NCI-H226 (cell line): ENCODE results near the gene CPNE4.
"Not testable (repeated sequence)": the region's sequence is repeated elsewhere in the genome, so short reads cannot be mapped to it uniquely, and the experiment has no call there.

Source experiments
- DNase-seq: peaks from one replicate; pipeline ENCODE4 v3.0.0-alpha.2; 2015

Gene CPNE4

DNA sequence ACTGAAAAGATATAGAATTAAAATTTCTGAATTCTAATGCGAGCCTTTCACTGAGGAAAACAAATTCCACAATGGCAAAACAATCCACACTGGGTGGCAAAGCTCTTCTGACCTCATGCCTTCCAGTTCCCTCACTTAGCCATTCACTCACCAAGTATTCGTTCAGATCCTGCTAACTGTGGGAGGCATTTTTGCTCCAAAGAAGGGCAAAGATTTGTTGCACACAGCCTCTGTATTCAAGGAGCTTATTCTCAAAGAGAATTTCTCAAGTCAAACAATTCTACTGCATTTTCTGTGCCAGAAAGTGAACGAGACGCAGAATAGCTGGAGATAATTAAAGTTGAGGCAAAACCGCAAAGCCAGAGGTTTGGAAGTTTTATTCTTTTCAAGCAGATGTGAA lies 77.3 kb downstream of the CPNE4 start:
- DNase-seq = peak; percentile 16

DNA sequence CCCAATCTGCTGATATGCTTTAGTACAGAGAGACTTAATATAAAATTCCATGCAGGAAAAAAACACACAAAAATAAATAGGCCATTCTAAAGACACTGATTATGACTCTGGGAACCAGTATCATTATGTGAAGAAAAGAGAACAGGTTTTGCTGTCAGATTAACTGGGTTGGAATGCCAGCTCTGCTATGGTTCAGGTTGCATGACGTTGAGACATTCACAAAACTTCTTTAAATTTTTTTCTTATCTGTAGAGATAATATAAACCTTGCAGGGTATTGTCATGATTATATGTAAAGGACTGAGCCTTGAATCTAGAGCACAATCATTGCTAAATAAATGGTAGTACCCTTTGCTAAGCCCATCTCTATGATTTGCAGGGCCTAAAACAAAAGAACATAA lies 86.0 kb downstream of the CPNE4 start:
- peak; percentile 15 for DNase-seq

DNA sequence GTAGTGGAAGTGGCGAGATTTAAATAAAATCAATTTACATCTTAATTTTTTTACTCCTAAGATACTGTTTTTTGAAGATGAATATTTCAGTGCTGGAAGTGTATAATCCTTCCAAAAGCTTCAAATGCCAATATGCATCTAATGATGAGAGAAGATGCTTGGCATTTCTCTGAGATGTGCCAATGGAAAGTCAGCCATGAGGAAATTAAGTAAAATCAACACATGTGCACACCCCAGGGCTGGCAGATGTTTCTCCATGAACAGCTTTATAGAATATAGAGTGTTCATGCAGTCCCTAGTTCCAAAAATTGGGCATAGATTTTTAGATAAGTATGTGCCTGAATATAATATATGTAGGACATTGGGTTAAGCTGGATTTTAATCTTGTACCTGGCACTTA lies 90.1 kb downstream of the CPNE4 start:
- no peak for DNase-seq

DNA sequence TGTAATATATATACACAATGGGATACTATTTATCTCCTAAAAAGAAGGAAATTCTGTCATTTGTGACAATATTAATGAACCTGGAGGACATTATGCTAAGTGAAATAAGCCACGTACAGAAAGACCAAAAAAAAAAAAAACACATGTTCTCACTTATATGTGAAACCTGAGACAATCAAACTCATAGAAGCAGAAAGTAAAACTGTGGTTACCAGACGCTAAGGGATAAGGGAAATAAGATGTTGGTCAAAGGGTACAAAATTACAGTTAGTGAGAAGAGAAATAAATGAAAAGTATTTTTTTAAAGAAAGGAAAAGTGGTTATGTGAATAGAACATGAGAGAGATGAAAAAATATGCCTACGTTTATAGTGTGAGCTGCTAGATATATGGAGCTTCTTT lies 101.1 kb downstream of the CPNE4 start:
- no peak for DNase-seq

DNA sequence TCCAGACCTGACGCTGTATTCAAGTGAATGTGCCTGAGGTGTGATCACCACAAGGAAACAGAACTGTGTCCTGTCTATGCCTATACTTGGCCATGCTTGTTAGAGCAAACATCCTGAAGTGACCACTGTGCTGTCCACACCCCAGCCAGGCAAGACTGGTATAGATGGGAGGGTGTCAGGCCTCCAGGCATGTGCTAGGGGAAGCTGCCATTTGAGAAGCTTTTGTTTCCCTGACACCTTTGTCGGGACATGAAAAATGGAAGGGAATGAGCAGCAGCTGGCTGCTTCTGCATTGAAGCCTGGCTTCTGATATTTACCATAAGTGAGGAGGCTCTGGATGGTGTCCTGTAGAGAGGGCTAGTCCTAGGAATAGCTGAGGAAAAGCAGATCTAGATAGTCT lies 106.2 kb downstream of the CPNE4 start:
- no peak for DNase-seq

DNA sequence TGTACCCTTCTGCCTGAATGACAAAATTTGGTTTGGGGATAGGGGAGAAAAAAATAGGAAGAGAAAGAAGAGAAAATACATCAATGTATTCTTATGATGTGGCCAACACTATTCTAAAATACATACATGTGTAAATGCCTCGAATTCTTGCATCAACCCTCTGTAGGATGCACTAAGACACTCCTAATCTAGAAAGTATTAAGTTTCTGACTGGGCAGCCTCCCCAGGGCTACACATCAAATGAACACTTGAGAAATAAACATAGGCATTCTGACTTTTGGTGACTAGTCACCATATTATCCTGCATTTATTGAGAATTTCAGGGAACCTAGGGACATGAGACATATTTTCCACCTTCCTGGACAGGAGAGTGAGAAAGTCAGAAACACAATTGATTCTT lies 109.2 kb downstream of the CPNE4 start:
- DNase-seq = no peak

DNA sequence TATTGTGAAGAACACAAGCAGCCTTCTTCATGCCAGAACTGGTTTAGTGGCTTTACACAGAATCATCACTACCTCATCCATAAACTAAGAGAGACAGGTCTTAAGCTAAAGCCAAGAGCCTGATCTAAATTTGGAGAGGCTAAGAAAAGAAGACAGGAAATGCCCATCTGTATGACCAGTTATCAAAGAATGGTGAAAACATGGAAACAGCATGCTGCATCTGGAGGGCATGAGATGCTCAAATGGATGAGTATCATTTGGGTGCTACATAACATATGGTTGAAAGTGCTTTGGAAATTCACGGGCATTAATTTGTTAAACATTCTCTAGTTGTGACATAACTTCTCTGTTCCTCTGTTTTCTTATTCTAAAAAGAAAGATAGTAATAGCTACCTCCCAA lies 112.5 kb downstream of the CPNE4 start:
- no peak for DNase-seq

DNA sequence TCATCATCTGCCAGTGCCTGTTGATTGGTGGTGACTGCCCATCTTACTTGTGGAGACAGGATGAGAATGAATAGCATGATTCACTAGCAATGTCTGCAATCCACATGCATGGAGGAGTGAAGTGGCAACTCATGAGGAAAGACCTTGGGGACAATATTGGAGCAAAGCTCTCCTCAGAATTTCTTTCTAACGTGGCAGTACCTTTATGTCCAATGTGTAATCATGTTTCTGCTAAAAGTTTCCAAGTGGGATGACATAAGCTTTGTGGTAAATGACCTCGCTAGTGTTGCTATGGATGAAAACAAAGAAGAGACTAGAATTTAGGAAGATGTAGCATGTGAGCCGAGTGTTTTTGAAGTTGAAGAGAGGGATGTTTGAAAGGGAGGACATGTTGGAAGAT lies 117.8 kb downstream of the CPNE4 start:
- DNase-seq = no peak

DNA sequence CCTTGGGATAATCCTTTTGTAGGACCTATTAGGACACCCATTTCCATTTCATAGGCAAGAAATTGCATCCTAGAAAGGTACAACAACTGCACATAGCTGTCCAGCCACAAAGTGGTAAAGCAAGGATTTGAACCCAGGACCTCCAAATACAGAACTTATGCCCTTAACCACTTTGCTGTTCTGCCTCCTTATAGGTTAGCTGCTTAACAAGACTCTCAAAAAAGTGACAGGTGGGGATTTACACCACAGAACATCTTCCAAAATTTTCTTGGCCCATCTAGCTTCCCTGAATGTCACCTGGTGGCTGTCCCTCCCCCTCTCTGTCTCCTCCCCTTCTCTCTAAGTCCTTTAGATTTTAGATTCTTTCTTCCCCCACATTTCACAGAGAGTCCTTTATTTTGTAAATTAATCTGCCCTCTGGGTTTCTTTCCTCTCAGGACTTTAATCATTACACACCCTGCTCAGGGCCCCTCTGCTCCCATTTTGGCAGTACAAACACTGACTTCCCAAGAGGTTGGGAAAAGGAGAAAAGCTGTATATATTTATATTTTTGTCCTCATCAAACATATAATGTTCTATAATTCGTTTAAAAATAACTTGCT lies 120.6 kb downstream of the CPNE4 start:
- no peak for DNase-seq

DNA sequence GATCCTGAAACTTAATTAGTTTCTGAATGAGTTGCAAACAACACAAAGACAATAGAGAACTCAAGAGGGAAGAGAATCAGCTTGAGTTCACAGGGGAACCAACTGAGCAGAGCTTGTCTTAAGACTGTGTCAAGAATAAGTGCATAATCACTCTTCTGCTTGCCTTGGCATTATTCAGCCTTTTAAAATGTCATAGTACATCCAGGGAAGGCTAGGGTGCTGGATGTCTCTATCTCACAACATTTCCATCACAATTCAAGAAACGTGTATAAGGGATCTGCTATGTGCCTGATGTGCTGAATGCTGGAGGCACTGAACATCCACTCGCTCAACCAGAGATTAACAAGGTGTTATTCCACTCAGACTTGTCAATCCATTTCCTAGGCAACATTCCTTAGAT lies 122.6 kb downstream of the CPNE4 start:
- DNase-seq = no peak

DNA sequence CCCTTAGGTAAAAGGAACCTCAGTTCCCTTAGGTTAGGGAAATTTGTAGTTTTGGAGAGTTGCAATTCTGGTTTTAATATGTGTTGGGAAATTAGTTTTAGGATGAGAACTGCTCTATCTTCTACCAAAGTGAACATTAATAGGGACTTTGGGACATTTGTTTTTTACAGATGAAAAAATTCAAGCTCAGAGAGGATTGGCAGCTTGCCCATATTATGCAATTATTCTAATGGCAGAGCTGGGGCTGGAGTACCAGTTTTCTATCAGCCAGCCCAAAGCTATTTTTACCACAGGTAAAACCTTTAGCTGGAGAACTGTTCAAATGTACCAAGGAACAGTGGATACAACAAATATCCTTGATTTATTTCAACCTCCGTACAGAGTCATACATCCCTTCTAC lies 127.0 kb downstream of the CPNE4 start:
- DNase-seq = no peak

DNA sequence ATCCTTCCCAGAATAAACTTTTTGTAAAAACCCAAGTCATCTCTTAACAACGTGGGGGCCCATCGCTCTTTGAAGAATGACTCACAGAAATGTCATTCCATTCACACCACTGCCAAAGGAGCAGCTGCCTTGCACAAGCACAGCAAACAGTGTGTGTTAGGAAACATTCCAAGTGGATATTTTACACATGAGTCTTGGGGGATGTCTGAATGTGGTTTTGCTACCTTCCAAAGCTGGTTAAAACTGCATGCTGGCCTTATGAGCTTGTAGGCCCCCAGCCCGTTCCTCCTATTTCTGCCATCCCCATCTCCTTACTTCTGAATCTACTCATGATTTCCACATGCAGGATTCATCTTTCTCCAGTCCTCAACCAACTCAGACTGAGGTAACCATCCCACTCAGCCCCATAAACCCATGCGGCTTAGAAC lies 130.8 kb downstream of the CPNE4 start:
- peak; percentile 79 for DNase-seq

DNA sequence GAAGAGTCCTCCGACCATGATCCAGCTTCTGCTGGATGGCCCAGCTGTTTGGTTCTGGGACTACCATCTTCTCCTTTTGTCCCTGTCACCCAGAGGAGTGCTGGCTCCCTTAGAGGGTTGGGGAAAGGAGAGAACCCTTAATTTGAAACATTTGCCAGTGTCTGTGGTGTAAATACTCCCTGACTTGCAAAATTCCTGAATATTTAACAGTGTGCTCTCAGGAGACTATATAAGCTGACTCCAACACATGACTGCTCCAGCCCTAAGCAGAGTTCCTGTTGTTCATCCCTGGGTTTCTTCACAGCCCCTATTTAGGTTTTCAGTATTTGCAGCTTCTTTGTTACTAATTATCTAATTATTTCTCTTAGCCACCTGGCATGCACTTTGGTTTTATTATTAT lies 133.1 kb downstream of the CPNE4 start:
- DNase-seq = no peak

DNA sequence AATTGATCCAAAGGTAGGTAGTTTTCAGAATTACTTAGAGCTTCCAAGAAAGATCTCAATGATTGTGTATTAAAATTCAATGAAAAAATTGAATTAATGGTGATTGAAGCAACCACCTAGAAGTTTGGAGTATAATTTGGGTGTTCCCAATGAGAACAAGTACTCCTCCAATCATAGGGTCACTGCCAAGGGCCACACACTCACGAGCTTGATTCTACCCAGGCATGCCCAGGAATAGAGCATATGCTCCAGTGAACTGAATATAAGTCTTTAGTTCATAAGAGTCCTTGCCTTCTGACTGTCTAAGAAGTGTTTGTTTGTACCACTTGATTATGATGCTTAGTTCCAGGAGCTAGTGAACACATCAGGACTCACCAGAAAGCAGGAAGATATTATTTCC lies 133.9 kb downstream of the CPNE4 start:
- no peak for DNase-seq

DNA sequence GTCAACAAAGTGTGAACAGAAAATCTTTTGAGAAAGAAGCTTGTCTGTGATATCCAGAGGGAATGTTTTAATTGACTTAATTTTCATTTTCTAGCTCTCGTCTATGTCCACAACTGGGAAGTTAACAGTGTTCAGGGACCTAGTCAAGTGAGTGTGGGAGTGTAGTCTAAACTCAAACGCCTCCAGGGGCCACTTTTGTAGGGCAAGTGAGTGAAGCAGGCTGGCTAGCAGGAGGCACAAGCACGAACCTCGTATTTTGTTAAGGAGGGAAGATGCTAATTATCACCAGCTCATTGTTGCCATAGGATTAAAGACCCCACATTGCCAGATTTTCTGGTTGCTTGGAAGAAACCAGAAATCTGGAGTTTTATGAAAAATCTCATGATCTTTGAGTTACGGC lies 135.8 kb downstream of the CPNE4 start:
- DNase-seq = no peak

DNA sequence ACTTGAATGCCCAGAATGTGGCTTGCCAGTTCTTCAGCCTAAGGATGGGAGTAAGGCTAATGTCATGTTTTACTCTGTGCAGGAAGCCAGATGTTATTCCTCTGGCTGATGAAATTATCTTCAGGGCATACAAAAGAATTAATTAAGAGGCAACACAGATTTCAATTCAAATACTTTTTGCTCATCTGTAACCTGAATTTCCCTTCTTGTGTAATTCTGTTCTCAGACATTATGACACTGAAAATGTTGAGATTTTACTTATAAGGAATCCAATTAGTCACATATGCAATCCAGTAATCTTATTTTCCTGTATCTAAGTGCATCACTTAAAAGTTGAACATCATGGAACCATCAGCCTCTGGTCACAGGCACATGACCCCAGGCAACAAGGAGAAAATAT lies 136.5 kb downstream of the CPNE4 start:
- DNase-seq = no peak

DNA sequence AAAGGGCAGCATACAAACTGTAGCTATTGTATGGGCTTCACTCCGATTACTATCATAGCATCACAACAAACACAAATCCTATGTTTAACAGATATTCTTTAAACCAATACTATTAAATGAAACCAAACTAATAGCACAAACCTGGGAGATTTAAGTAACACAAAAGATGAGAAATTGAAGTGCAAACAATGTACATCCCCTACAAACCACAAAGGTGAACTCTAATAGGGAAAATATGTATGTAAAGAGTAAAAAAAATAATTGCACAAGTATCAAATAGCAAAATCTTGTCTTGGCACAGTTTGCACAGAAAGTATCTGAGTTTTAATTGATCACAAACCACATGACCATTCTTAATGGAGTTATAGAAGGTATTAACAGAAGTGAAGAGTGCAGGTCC lies 138.5 kb downstream of the CPNE4 start:
- no peak for DNase-seq

DNA sequence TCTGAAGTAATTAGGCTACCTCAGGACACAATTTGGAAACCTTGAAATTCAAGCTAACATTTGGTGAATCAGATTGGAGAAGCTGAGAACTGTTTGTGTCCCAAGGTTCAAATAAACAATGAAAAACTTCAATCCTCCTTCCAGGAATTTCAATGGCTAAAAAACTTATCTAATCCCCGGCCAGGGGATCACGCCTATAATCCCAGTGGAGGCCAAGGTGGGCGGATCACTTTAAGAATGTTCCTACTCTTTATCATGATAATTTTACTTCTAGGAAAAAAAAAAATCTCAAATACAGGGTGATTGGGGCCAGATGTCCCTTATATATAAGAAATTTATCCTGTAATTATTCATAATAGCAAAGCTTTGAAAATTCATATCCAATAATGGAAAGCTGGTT lies 139.0 kb downstream of the CPNE4 start:
- DNase-seq = no peak

DNA sequence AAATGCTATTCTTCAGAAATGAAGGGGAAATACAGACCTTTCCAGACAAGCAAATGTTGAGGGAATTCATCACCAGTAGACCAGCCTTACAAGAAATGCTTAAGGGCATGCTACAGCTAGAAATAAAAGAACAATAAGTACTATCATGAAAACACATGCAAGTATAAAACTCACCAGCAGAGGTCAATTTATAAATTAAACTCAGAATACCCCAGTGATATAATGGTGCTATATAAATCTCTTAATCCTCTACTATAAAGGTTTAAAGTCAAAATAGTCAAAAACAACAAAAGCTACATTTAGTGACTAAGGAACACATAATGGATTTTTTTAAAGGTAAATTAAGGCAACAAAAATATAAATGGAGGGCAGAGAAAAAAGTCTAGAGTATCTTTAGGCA lies 142.5 kb downstream of the CPNE4 start:
- DNase-seq = no peak

DNA sequence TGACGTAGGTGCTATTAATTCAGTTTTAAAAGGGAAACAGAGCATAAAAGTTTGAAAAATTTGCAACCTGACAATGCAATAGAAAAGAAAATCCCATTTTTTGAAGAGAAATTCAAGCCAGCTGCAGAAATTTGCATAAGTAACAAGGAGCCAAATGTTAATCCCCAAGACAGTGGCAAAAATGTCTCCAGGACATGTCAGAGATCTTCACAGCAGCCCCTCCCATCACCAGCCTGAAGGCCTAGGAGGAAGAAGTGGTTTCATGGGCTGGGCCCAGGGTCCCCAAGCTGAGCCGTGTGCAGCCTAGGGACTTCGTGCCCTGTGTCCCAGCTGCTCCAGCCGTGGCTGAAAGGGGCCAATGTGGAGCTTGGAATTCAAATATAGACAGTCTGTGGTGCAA lies 148.9 kb downstream of the CPNE4 start:
- DNase-seq = not testable (repeated sequence)

DNA sequence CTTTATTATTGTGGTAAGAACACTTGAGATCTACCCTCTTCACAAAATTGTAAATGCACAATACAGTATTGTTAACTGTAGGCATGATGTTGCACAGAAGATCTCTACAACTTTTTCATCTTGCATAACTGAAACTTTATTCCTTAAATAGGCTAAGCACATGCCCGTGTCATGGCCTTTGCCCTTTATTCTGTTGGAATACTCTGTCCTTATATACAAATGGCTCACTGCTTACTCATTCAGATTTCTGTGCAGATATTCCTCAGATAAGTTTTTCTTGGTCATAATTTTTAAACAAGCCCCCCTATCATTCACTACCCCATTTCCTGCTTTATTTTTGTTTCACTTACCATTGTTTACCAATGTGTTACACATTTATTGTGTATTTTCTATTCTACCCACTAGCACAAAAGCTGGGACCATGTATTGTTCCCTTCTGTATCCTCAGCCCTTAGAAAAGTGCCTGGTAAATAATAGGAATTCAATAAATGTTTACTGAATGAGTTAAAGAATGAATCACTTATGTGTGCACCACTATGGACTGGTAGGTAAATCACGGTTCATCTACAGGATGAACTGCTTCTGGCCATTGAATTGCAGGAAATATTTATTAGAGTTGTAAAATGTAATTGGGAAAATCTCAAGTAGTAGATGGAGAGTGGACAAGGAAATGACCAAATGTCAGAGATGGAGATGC lies 151.0 kb downstream of the CPNE4 start:
- DNase-seq = no peak

DNA sequence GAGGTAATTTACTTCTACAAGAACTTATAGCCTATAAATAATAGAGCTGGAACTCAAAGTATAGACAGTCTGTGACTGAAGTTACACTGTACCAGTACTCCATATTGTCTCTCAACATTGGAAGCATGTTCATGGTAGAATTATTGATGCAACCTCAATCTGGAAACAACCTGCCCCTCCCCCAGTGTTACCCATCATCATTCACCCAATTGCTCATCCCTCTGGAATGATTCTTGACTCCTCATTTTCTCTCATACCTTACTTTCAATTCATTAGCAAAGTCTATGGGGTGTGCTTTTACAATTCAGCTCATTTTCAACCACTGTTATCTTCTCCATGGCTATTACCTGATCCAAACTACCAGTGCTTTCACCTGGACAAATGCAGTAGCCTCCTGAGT lies 151.7 kb downstream of the CPNE4 start:
- no peak for DNase-seq

DNA sequence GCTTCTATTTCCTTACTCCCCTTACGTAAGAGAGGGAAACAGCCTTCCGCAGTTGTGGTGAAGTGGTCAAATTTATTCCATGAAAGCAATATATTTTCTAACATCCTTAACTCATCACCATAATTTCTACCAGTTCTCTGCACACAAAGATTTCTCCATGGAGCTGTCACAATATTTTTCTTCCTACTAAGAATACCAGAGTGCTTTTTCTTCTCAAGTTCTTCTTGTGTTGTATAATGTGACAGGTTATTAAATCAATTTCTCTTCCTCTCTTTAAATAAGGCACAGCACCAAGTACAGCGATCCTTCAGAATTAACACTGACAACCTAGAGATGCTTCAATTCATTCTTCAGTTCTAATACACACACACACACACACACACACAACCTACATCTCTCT lies 153.0 kb downstream of the CPNE4 start:
- DNase-seq = no peak

DNA sequence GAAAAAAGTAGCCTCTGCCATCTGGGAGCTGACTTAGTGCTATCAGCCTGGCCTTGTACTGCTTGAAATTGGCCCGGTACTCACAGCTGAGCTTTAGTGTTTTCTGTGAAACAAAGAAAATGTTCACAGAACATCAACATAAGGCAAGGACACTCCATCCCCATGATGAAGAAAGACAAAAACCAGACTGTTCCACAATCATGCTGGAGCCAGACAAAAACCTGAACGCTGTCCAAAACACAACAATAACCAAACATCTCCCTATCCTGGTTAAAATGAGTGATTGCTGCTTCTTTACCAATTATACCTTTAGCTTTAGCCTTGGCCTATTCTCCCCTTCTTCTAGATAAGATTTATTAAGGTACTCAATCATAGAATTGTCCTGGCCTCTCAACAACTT lies 153.9 kb downstream of the CPNE4 start:
- DNase-seq = no peak

DNA sequence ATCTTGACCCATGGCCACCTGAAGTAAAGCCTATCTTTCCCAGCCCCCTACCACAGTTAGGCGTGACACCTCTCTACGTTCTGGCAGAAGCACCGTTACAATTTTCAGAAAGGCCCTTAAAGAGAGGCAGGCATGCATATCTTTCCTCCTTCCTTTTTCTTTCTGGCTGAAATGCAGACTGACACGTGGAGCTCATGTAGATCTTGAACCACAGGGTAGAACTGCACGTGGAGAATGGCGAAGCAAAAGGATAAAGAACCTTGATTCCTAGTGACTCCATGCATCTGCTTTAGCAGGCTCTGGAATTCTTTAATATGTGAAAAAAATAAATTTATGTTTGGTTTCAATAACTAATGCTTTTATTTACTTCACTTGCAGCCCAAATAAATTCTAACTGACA lies 166.6 kb downstream of the CPNE4 start:
- no peak for DNase-seq
